Vagina (tissue), 2 donors: ENCODE data around the gene IQSEC1.

Experiments
- CTCF ChIP-seq, 3 experiments: fragments of 450-650 bp in 2 of 3; fragments of 200-600 bp in 1 of 3; sonication (generic) in 1 of 3; IDR thresholded peaks; one replicate each; pipeline ENCODE4 v1.5.1; 2017 to 2019; ENCODE audit warnings: antibody characterized with exemption in 3 of 3, mild to moderate bottlenecking in 2 of 3, moderate library complexity in 2 of 3
- POLR2A ChIP-seq, 2 donors: fragments of 450-650 bp; IDR thresholded peaks; one replicate each; pipeline ENCODE4 v1.6.1; 2017; ENCODE audit warnings: antibody characterized with exemption in 2 of 2, mild to moderate bottlenecking in 2 of 2, moderate library complexity in 2 of 2

GRCh38 chr3:13011573-13012220 lies 61.5 kb downstream of the IQSEC1 start:
- no peak for TF ChIP-seq CTCF (IDR thresholded peaks at IDR 0.05)
- no peak for TF ChIP-seq POLR2A (IDR thresholded peaks at IDR 0.05)
